ENCODE measurements around the gene BEND7. TPM values are rescaled to one million over a fixed set of nuclear protein-coding genes. Genes with fewer than 3 reads are reported as not detected.

Gene BEND7
- polyA plus RNA-seq, 1 donor (not counting 4 experiments of a cell fraction or from before 2014, with no cell fraction given): 4.4 TPM

- H3K9me3 ChIP-seq (ENCODE audit: control insufficient read depth, low read depth, low read length): peaks cover 2% of the 10 kb centered on the region
- no peak for FAIRE-seq
- no peaks in the 10 kb centered on the region for H3K27me3 ChIP-seq (ENCODE audit: control insufficient read depth, extremely low read depth, insufficient read depth, low read length)
- TF ChIP-seq EZH2 (IDR thresholded peaks at IDR 0.05; ENCODE audit: low read length): no peak
- peak; percentile 53 to 72 (median 54) for TF ChIP-seq CTCF (optimal IDR thresholded peaks at IDR 0.05 in 1 of 3, IDR thresholded peaks at IDR 0.05 in 1 of 3, conservative IDR thresholded peaks at IDR 0.05 in 1 of 3; ENCODE audit: extremely low read depth in 1 of 3, insufficient read depth in 2 of 3, low read length in 3 of 3)
- H3K27ac ChIP-seq (ENCODE audit: control insufficient read depth, insufficient read depth, low read length): no peak overlapping the region
- H3K4me2 ChIP-seq (ENCODE audit: control insufficient read depth, extremely low read depth, insufficient read depth, low read depth, low read length): no peak overlapping the region
- no peaks in the 10 kb centered on the region for H3K36me3 ChIP-seq (ENCODE audit: control insufficient read depth in 2 of 2, extremely low read depth in 1 of 2, insufficient read depth in 2 of 2, low read length in 2 of 2)
- no peak for DNase-seq (ENCODE audit: low read depth, low spot score)
- H2AFZ ChIP-seq (ENCODE audit: control insufficient read depth, low read length): no peak overlapping the region
- H3K9me1 ChIP-seq (ENCODE audit: control insufficient read depth, extremely low read depth, insufficient read depth, low read length): no peaks in the 10 kb centered on the region
- dilution Hi-C loops (cut with MboI; ENCODE audit: extremely low pct_ligation_motif_present, low sequenced_read_pairs): no loop called here
- no peaks in the 10 kb centered on the region for H3K79me2 ChIP-seq (ENCODE audit: control insufficient read depth, insufficient read depth, low read length)
- no peaks in the 10 kb centered on the region for H3K4me1 ChIP-seq (ENCODE audit: control insufficient read depth, extremely low read depth, insufficient read depth, low read length)
- H3K9ac ChIP-seq (ENCODE audit: control insufficient read depth, extremely low read depth, insufficient read depth, low read length): no peak overlapping the region
- no peaks in the 10 kb centered on the region for H4K20me1 ChIP-seq (ENCODE audit: control insufficient read depth, extremely low read depth, insufficient read depth, low read length)
- no peak overlapping the region for H3K4me3 ChIP-seq (ENCODE audit: control insufficient read depth in 2 of 3, extremely low read depth in 1 of 3, insufficient read depth in 2 of 3, low read depth in 1 of 3, low read length in 3 of 3)
These were observed 8.0 kb upstream of the BEND7 start for GRCh38 chr10:13536674-13537366.

GRCh38 chr10:13535346-13535745, 6.5 kb upstream of the BEND7 start:
- dilution Hi-C loops (cut with MboI; ENCODE audit: extremely low pct_ligation_motif_present, low sequenced_read_pairs): no loop called here
- no peaks in the 10 kb centered on the region for H3K27me3 ChIP-seq (ENCODE audit: control insufficient read depth, extremely low read depth, insufficient read depth, low read length)
- H4K20me1 ChIP-seq (ENCODE audit: control insufficient read depth, extremely low read depth, insufficient read depth, low read length): no peaks in the 10 kb centered on the region
- DNase-seq (ENCODE audit: low read depth, low spot score) (no peak), FAIRE-seq (no peak)
- no peaks in the 10 kb centered on the region for H3K4me1 ChIP-seq (ENCODE audit: control insufficient read depth, extremely low read depth, insufficient read depth, low read length)
- no peaks in the 10 kb centered on the region for H3K79me2 ChIP-seq (ENCODE audit: control insufficient read depth, insufficient read depth, low read length)
- peaks cover 2% of the 10 kb centered on the region for H3K9me3 ChIP-seq (ENCODE audit: control insufficient read depth, low read depth, low read length)
- no peaks in the 10 kb centered on the region for H3K9me1 ChIP-seq (ENCODE audit: control insufficient read depth, extremely low read depth, insufficient read depth, low read length)
- H3K27ac ChIP-seq (ENCODE audit: control insufficient read depth, insufficient read depth, low read length): no peak overlapping the region
- no peak overlapping the region for H3K9ac ChIP-seq (ENCODE audit: control insufficient read depth, extremely low read depth, insufficient read depth, low read length)
- H2AFZ ChIP-seq (ENCODE audit: control insufficient read depth, low read length): no peak overlapping the region
- TF ChIP-seq CTCF (optimal IDR thresholded peaks at IDR 0.05 in 1 of 3, IDR thresholded peaks at IDR 0.05 in 1 of 3, conservative IDR thresholded peaks at IDR 0.05 in 1 of 3; ENCODE audit: extremely low read depth in 1 of 3, insufficient read depth in 2 of 3, low read length in 3 of 3) (no peak), EZH2 (IDR thresholded peaks at IDR 0.05; ENCODE audit: low read length) (no peak)
- H3K4me2 ChIP-seq (ENCODE audit: control insufficient read depth, extremely low read depth, insufficient read depth, low read depth, low read length): no peak overlapping the region
- no peak overlapping the region for H3K4me3 ChIP-seq (ENCODE audit: control insufficient read depth in 2 of 3, extremely low read depth in 1 of 3, insufficient read depth in 2 of 3, low read depth in 1 of 3, low read length in 3 of 3)
- H3K36me3 ChIP-seq (ENCODE audit: control insufficient read depth in 2 of 2, extremely low read depth in 1 of 2, insufficient read depth in 2 of 2, low read length in 2 of 2): no peaks in the 10 kb centered on the region
